Measurements from ENCODE around the gene SULT4A1. TPM values are rescaled to one million over a fixed set of nuclear protein-coding genes. Genes with fewer than 3 reads are reported as not detected.

SULT4A1 gene
- total and polyA plus RNA-seq, 9 of the 15 experiments (the other 6 are each of a cell fraction or from before 2014, with no cell fraction given): 0.03 to 0.20 (median 0.09) TPM; not detected in 3

DNA sequence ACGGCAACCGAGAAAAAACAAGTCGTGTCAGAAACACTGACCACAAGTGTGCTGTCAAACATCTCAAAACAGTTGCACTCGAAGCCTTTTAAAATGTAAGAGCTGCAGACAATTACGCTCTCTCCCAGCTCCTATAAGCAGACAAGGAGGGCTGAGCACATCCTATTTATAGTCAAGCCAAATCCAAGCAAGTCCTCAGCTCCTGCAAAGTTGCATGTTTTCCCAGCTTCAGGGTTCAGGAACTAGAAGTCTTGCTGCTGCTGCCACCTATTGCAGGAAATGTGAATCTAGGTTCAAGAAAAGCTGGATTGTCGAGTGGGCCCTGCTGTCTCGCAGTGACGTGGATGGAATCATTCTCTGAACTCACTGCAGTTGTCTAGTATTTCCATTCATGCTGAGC lies 65.7 kb downstream of the SULT4A1 start:
- ATAC-seq: no peak
- peak; percentile 32 for FAIRE-seq
- CTCF ChIA-PET (ENCODE audit: low intra/inter-chr PET ratio): no interaction called here
- no peak for TF ChIP-seq STAG1 (CRISPR knock-in tag; IDR thresholded peaks at IDR 0.05; ENCODE audit: borderline replicate concordance)
- no peak for TF ChIP-seq PTTG1 (tag; IDR thresholded peaks at IDR 0.05; ENCODE audit: low read depth)
- no peak for TF ChIP-seq ZNF124 (CRISPR knock-in tag; IDR thresholded peaks at IDR 0.05)
- TF ChIP-seq, protein P1, sequence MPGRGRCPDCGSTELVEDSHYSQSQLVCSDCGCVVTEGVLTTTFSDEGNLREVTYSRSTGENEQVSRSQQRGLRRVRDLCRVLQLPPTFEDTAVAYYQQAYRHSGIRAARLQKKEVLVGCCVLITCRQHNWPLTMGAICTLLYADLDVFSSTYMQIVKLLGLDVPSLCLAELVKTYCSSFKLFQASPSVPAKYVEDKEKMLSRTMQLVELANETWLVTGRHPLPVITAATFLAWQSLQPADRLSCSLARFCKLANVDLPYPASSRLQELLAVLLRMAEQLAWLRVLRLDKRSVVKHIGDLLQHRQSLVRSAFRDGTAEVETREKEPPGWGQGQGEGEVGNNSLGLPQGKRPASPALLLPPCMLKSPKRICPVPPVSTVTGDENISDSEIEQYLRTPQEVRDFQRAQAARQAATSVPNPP (IDR thresholded peaks at IDR 0.05; ENCODE audit: borderline replicate concordance, insufficient read depth, insufficient read length): no peak
- TF ChIP-seq EHMT2 (IDR thresholded peaks at IDR 0.05): no peak
- TF ChIP-seq ZNF212 (CRISPR knock-in tag; IDR thresholded peaks at IDR 0.05): no peak
- no peak for TF ChIP-seq ETS2 (tag; IDR thresholded peaks at IDR 0.05; ENCODE audit: borderline replicate concordance, poor library complexity, severe bottlenecking)
- peak in 1 of 2 experiments; percentile 30; a peak in 1 of 4 replicates for TF ChIP-seq RAD21 (CRISPR knock-in tag; conservative IDR thresholded peaks at IDR 0.05 in 1 of 2, IDR thresholded peaks at IDR 0.05 in 1 of 2)
- no peak for TF ChIP-seq TRIM24 (IDR thresholded peaks at IDR 0.05)
- TF ChIP-seq PRPF4 (IDR thresholded peaks at IDR 0.05; ENCODE audit: insufficient read depth, low read depth, low read length, poor library complexity, severe bottlenecking): no peak
- TF ChIP-seq WHSC1 (IDR thresholded peaks at IDR 0.05; ENCODE audit: low read length): no peak
- TF ChIP-seq, protein P2, sequence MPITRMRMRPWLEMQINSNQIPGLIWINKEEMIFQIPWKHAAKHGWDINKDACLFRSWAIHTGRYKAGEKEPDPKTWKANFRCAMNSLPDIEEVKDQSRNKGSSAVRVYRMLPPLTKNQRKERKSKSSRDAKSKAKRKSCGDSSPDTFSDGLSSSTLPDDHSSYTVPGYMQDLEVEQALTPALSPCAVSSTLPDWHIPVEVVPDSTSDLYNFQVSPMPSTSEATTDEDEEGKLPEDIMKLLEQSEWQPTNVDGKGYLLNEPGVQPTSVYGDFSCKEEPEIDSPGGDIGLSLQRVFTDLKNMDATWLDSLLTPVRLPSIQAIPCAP (CRISPR knock-in tag; IDR thresholded peaks at IDR 0.05; ENCODE audit: borderline replicate concordance): no peak
- no peak for TF ChIP-seq BRCA1 (IDR thresholded peaks at IDR 0.05)
- no peak for TF ChIP-seq BRCA1 (CRISPR knock-in tag; IDR thresholded peaks at IDR 0.05)
- TF ChIP-seq PHB2 (IDR thresholded peaks at IDR 0.05; ENCODE audit: low read depth): no peak
- TF ChIP-seq, protein P3, sequence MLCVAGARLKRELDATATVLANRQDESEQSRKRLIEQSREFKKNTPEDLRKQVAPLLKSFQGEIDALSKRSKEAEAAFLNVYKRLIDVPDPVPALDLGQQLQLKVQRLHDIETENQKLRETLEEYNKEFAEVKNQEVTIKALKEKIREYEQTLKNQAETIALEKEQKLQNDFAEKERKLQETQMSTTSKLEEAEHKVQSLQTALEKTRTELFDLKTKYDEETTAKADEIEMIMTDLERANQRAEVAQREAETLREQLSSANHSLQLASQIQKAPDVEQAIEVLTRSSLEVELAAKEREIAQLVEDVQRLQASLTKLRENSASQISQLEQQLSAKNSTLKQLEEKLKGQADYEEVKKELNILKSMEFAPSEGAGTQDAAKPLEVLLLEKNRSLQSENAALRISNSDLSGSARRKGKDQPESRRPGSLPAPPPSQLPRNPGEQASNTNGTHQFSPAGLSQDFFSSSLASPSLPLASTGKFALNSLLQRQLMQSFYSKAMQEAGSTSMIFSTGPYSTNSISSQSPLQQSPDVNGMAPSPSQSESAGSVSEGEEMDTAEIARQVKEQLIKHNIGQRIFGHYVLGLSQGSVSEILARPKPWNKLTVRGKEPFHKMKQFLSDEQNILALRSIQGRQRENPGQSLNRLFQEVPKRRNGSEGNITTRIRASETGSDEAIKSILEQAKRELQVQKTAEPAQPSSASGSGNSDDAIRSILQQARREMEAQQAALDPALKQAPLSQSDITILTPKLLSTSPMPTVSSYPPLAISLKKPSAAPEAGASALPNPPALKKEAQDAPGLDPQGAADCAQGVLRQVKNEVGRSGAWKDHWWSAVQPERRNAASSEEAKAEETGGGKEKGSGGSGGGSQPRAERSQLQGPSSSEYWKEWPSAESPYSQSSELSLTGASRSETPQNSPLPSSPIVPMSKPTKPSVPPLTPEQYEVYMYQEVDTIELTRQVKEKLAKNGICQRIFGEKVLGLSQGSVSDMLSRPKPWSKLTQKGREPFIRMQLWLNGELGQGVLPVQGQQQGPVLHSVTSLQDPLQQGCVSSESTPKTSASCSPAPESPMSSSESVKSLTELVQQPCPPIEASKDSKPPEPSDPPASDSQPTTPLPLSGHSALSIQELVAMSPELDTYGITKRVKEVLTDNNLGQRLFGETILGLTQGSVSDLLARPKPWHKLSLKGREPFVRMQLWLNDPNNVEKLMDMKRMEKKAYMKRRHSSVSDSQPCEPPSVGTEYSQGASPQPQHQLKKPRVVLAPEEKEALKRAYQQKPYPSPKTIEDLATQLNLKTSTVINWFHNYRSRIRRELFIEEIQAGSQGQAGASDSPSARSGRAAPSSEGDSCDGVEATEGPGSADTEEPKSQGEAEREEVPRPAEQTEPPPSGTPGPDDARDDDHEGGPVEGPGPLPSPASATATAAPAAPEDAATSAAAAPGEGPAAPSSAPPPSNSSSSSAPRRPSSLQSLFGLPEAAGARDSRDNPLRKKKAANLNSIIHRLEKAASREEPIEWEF (CRISPR knock-in tag; IDR thresholded peaks at IDR 0.05): no peak

More for the DNA sequence above, 65.7 kb downstream of the SULT4A1 start:
- H3K4me2 ChIP-seq (ENCODE audit: insufficient read depth, low read length): no peak overlapping the region
- H2AFZ ChIP-seq (ENCODE audit: low read depth, low read length): no peak overlapping the region
- POLR2A ChIA-PET: no interaction called here
- BruUV-seq (replicated peaks): no TSS peak
- H3K27me3 ChIP-seq (ENCODE audit: control insufficient read depth in 2 of 2, insufficient read depth in 2 of 2, low read length in 2 of 2): no peaks in the 10 kb centered on the region; a peak in 1 of 5 replicates
- H3K27ac ChIP-seq (ENCODE audit: extremely low read depth, low read depth, low read length): no peak overlapping the region
- H4K20me1 ChIP-seq (replicated peaks; ENCODE audit: control insufficient read depth, insufficient read depth, low read length): no peaks in the 10 kb centered on the region
- H3K4me1 ChIP-seq (replicated peaks in 1 of 2; ENCODE audit: control insufficient read depth in 2 of 2, insufficient read depth in 2 of 2, low read length in 2 of 2): no peaks in the 10 kb centered on the region
- no peaks in the 10 kb centered on the region for H3K36me3 ChIP-seq (ENCODE audit: control insufficient read depth, insufficient read depth, low read length)
- DNase-seq (ENCODE audit: extremely low read depth in 1 of 4, low spot score in 3 of 4): no peak
- WGBS (ENCODE audit: insufficient coverage, low coverage, missing lambda C conversion rate): under 1% methylated on average over 8 of the region's 8 CpGs
- no peaks in the 10 kb centered on the region for H3K79me2 ChIP-seq (ENCODE audit: control insufficient read depth, insufficient read depth, low read length)
- H3K9me3 ChIP-seq (replicated peaks; ENCODE audit: control insufficient read depth, insufficient read depth, low read depth, low read length): no peaks in the 10 kb centered on the region
- no peaks in the 10 kb centered on the region for H3K9me1 ChIP-seq (ENCODE audit: control insufficient read depth, insufficient read depth, low read length)
- no peak overlapping the region for H3K4me3 ChIP-seq
- in situ Hi-C loops (cut with MboI): no loop called here
- intact Hi-C loops (cut with micrococcal nuclease): no loop called here
- H3K9ac ChIP-seq (ENCODE audit: insufficient read depth in 1 of 2, low read depth in 2 of 2, low read length in 2 of 2): no peak overlapping the region
